Measurements from ENCODE around the gene KCNK5. TPM values are rescaled to one million over a fixed set of nuclear protein-coding genes. Genes with fewer than 3 reads are reported as not detected.
A peak's percentile ranks its signal among the peaks of the same experiment; 100 is the strongest.

Gene KCNK5
- total RNA-seq, 4 donors from 2014 or later = 9.2 to 14.3 (median 13.0) TPM

DNA sequence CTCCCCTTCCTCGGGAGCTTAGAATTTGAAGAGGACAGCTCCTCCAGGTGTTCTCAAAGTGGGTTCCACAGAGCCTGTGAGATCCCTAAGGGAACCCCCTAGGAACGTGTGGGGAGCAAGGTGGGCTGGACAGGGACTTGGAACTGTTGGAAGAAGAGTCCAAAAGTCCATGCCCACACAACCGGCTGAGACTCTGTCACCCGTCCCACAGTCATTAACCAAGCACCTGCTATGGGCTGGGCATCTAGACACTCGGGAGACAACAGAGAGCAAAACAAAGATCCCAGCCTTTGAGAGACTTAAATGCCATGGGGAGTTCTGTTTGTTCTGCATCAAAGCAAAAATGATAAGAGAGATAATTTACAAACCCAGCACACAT is 62.4 kb downstream of the KCNK5 start:
- H3K4me3 ChIP-seq (replicated peaks in 1 of 3) = no peak overlapping the region
- H3K27me3 ChIP-seq = no peaks in the 10 kb centered on the region
- no peaks in the 10 kb centered on the region for H3K36me3 ChIP-seq
- H3K27ac ChIP-seq = no peak overlapping the region
- no peak for TF ChIP-seq POLR2A (IDR thresholded peaks at IDR 0.05)
- TF ChIP-seq, protein P1, sequence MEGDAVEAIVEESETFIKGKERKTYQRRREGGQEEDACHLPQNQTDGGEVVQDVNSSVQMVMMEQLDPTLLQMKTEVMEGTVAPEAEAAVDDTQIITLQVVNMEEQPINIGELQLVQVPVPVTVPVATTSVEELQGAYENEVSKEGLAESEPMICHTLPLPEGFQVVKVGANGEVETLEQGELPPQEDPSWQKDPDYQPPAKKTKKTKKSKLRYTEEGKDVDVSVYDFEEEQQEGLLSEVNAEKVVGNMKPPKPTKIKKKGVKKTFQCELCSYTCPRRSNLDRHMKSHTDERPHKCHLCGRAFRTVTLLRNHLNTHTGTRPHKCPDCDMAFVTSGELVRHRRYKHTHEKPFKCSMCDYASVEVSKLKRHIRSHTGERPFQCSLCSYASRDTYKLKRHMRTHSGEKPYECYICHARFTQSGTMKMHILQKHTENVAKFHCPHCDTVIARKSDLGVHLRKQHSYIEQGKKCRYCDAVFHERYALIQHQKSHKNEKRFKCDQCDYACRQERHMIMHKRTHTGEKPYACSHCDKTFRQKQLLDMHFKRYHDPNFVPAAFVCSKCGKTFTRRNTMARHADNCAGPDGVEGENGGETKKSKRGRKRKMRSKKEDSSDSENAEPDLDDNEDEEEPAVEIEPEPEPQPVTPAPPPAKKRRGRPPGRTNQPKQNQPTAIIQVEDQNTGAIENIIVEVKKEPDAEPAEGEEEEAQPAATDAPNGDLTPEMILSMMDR (IDR thresholded peaks at IDR 0.05) = no peak
- intact Hi-C loops (cut with DNase I) = loop anchor here (2.0 to 10.0 kb wide), 3 partner anchors 50 to 292 kb away; no protein-coding TSS in a partner anchor
- no peak for DNase-seq
- WGBS, 2 donors = 77 to 78% methylated on average over 5 of the region's 5 CpGs
- H3K9me3 ChIP-seq = no peaks in the 10 kb centered on the region
- peaks cover 19 to 27% of the 10 kb centered on the region in 2 donors for H3K4me1 ChIP-seq

GRCh38 chr6:39166189-39166911 is 62.9 kb downstream of the KCNK5 start:
- Histone ChIP-seq H3K27ac (no peak overlapping the region), H3K27me3 (no peaks in the 10 kb centered on the region), H3K36me3 (no peaks in the 10 kb centered on the region), H3K9me3 (no peaks in the 10 kb centered on the region), H3K4me1 (peaks cover 19 to 27% of the 10 kb centered on the region in 2 donors), H3K4me3 (replicated peaks in 1 of 3) (no peak overlapping the region)
- WGBS, 2 donors = 30 to 32% methylated on average over 19 to 20 of the region's 20 CpGs
- peak; percentile 77 to 83 for DNase-seq
- intact Hi-C loops (cut with DNase I) = loop anchor here (2.0 to 10.0 kb wide), 3 partner anchors 51 to 292 kb away; no protein-coding TSS in a partner anchor
- TF ChIP-seq, protein P1 (IDR thresholded peaks at IDR 0.05) = peak; percentile 78 to 94 (median 90)
- TF ChIP-seq POLR2A (IDR thresholded peaks at IDR 0.05) = no peak

DNA sequence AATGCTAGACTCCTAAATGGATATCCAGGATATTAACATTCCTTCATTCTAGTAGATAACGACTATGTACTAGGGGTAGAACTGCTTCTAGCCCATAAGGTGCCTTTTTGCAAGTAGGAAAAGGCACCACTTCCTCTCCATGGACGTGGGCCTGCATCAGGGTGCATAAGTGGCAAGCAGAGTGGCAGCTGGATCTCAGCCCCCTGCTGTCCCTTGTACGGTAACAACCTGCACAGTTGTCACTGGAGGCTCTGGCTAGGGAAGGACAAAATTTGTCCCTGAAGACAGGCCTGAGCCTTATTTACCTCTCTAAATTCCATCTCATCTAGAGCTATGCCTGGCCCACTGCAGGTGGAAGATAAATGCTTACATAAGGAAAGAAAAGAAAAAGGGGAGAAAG is 71.8 kb downstream of the KCNK5 start:
- DNase-seq = no peak
- Histone ChIP-seq H3K36me3 (no peaks in the 10 kb centered on the region), H3K4me3 (replicated peaks in 1 of 3) (no peak overlapping the region), H3K9me3 (no peaks in the 10 kb centered on the region), H3K27ac (no peak overlapping the region), H3K4me1 (no peaks in the 10 kb centered on the region), H3K27me3 (no peaks in the 10 kb centered on the region)
- intact Hi-C loops (cut with DNase I) = no loop called here
- WGBS, 2 donors = 63 to 64% methylated on average over 3 of the region's 3 CpGs
- TF ChIP-seq, protein P1 (IDR thresholded peaks at IDR 0.05) = no peak
- TF ChIP-seq POLR2A (IDR thresholded peaks at IDR 0.05) = no peak

DNA sequence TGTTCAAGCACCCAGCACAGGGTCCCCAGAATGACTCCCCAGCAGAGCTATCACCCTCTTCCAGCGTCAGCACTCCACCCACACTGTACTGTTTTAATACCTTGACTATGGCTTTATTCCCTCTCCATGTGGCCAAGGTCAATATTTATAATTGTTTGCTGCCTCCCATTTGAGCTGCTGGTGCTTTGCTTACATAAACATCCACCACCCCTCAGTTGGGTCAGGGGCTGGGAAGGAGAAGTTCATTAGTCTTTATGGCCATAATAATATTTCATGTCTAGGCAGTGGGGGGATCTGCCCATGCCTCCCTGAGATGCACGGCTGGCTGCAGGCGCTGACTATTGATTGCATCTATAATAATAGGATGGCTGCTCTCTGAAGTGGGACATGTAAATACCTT is 72.5 kb downstream of the KCNK5 start:
- no peak for TF ChIP-seq POLR2A (IDR thresholded peaks at IDR 0.05)
- TF ChIP-seq, protein P1 (IDR thresholded peaks at IDR 0.05) = no peak
- 74 to 86% methylated on average over 3 of the region's 3 CpGs for WGBS, 2 donors
- Histone ChIP-seq H3K27ac (no peak overlapping the region), H3K9me3 (no peaks in the 10 kb centered on the region), H3K36me3 (no peaks in the 10 kb centered on the region), H3K4me1 (no peaks in the 10 kb centered on the region), H3K27me3 (no peaks in the 10 kb centered on the region), H3K4me3 (replicated peaks in 1 of 3) (no peak overlapping the region)
- no peak for DNase-seq
- intact Hi-C loops (cut with DNase I) = no loop called here

DNA sequence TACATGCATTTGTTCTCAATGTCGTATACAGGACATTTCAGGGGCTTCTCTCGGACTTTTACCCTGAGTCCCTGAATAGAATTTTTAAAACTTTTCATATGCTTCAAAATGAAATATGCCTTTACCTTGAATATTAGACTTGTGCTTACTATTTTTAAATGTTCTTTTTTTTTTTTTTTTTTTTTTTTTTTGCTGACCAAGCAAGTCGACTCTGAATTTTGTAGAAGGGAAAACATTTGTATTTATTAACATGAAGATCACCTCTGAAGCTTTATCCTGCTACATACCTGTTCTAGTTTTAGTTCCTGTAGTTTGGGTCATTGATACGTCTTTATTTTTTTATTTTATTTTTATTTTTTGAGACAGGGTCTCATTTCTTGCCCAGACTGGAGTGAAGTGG is 74.6 kb downstream of the KCNK5 start:
- no peak for DNase-seq
- no peaks in the 10 kb centered on the region for H3K36me3 ChIP-seq
- no peaks in the 10 kb centered on the region for H3K4me1 ChIP-seq
- no peaks in the 10 kb centered on the region for H3K9me3 ChIP-seq
- intact Hi-C loops (cut with DNase I) = no loop called here
- TF ChIP-seq, protein P1 (IDR thresholded peaks at IDR 0.05) = no peak
- TF ChIP-seq POLR2A (IDR thresholded peaks at IDR 0.05) = no peak
- WGBS, 2 donors = 82% methylated on average over 4 of the region's 4 CpGs
- no peak overlapping the region for H3K27ac ChIP-seq
- no peak overlapping the region for H3K4me3 ChIP-seq (replicated peaks in 1 of 3)
- no peaks in the 10 kb centered on the region for H3K27me3 ChIP-seq
